GM12892 (cell line): ENCODE data around the gene FAM124A.

Source experiments
- POLR2A ChIP-seq: IDR thresholded peaks from 2 replicates; pipeline ENCODE4 v1.6.1; 2011; ENCODE audit warnings: low read depth, low read length, control low read depth
- POLR2AphosphoS5 ChIP-seq: IDR thresholded peaks from 2 replicates; pipeline ENCODE4 v1.6.1; 2011; ENCODE audit warnings: low read depth, low read length, control low read depth
- TAF1 ChIP-seq: IDR thresholded peaks from 2 replicates; pipeline ENCODE4 v1.6.1; 2011; ENCODE audit warnings: low read depth, mild to moderate bottlenecking, control low read depth, low read length, borderline replicate concordance

DNA sequence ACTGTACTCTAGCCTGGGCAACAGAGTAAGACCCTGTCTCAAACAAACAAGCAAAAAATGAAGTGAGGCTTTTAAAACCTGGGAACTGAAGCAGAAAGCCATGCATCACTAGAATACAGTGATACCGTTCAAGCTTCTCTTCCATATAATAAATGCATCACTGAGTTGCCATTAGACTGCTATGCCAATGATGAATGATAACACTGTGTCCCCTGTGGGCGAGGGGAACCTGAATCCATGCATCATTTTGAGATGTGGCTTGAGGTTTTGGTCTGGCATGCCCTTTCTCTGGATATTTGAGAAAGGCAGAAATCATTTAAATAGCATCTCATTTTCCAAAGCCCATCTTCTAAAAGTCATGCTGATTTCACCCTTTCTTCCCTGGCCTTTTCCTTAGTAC, 1.5 kb upstream of the FAM124A start:
- TF ChIP-seq POLR2AphosphoS5 (no peak), POLR2A (no peak), TAF1 (no peak)
